ENCODE measurements around the gene NEK9. TPM values are rescaled to one million over a fixed set of nuclear protein-coding genes. Genes with fewer than 3 reads are reported as not detected.

Gene NEK9
- total and polyA plus RNA-seq, 10 of the 15 experiments (the other 5 are each of a cell fraction or from before 2014, with no cell fraction given) = 6.0 to 78.8 (median 44.7) TPM

DNA sequence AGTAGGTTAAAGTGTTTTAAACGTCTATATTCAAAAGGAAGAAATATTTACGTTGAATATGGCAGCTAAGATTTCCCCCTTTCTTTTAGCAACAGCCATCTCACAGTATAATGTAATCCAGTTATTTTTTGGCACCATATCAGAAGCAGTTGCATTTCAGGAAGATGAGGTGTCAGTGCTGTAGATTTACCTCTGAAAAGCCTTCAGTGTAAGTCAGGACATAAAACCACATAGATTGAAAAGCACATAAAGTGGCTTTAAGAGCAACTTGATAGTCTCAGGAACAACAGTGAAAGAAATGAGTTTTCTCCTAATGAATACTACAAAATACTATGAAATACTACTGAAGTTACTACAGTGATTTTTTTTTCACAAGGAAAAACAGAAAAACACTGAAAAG, 82.5 kb downstream of the NEK9 start:
- no peak overlapping the region for H2AFZ ChIP-seq (ENCODE audit: control insufficient read depth, low read depth, low read length)
- ATAC-seq (no peak), FAIRE-seq (no peak), DNase-seq (ENCODE audit: low read depth, low spot score) (no peak)
- SMC1A ChIA-PET (ENCODE audit: uncharacterized antibody, unreplicated experiment) = interaction anchor here (1.0 to 1.9 kb wide), 3 partner anchors 17 to 109 kb away, joined by 3 to 7 read pairs (median 4); no protein-coding TSS in a partner anchor
- intact Hi-C loops (cut with micrococcal nuclease; ENCODE audit: unreplicated experiment) (no loop called here), in situ Hi-C loops (cut with MboI) (no loop called here)
- H3K4me2 ChIP-seq (ENCODE audit: control insufficient read depth, insufficient read depth) = no peak overlapping the region
- CTCF ChIA-PET = interaction anchor here (1.1 to 1.5 kb wide), 3 partner anchors 10 to 139 kb away, joined by 3 to 4 read pairs (median 3); no protein-coding TSS in a partner anchor
- H3K9ac ChIP-seq (ENCODE audit: control insufficient read depth, insufficient read depth, low read length) = no peak overlapping the region
- peaks cover 0 to under 1% of the 10 kb centered on the region in 2 experiments; a peak in 1 of 4 replicates for H3K36me3 ChIP-seq (ENCODE audit: control insufficient read depth in 2 of 2, insufficient read depth in 2 of 2, low read length in 1 of 2)
- 26% methylated on average over 2 of the region's 2 CpGs for WGBS (ENCODE audit: insufficient coverage, insufficient replicate concordance, low lambda C conversion rate, missing lambda C conversion rate)
- no peak overlapping the region for H3K4me3 ChIP-seq
- no TSS peak for BruUV-seq (replicated peaks)
- RAD21 ChIA-PET (ENCODE audit: unreplicated experiment) = interaction anchor here (0.9 to 1.7 kb wide), 3 partner anchors 44 to 82 kb away, joined by 3 read pairs; no protein-coding TSS in a partner anchor
- peaks cover 5% of the 10 kb centered on the region for H3K79me2 ChIP-seq (ENCODE audit: control insufficient read depth, insufficient read depth, low read length)
- no peaks in the 10 kb centered on the region for H3K27me3 ChIP-seq (replicated peaks in 1 of 2; ENCODE audit: control insufficient read depth in 2 of 2, insufficient read depth in 2 of 2, low read length in 1 of 2)
- H3K4me1 ChIP-seq (ENCODE audit: control insufficient read depth, insufficient read depth, low read length) = no peaks in the 10 kb centered on the region
- no peaks in the 10 kb centered on the region for H4K20me1 ChIP-seq (ENCODE audit: control insufficient read depth, insufficient read depth)
- H3K9me3 ChIP-seq (replicated peaks; ENCODE audit: control insufficient read depth, insufficient read depth, low read length) = no peaks in the 10 kb centered on the region
- POLR2A ChIA-PET = interaction anchor here (1.7 kb wide), 1 partner anchor 18 kb away, joined by 11 read pairs; no protein-coding TSS in a partner anchor
- H3K27ac ChIP-seq (ENCODE audit: control insufficient read depth, insufficient read depth) = no peak overlapping the region
- TF ChIP-seq KAT2A (conservative IDR thresholded peaks at IDR 0.05; ENCODE audit: control insufficient read depth, low read depth, low read length) (no peak), CREB1 (IDR thresholded peaks at IDR 0.05; ENCODE audit: low read depth) (no peak), SUZ12 (IDR thresholded peaks at IDR 0.05; ENCODE audit: unreplicated experiment) (no peak), FOS (IDR thresholded peaks at IDR 0.05; ENCODE audit: borderline replicate concordance, extremely low read depth, insufficient read length) (no peak), IRF5 (IDR thresholded peaks at IDR 0.05; ENCODE audit: borderline replicate concordance) (no peak), JUNB (IDR thresholded peaks at IDR 0.05) (no peak), E2F8 (IDR thresholded peaks at IDR 0.05; ENCODE audit: low read depth, partially characterized antibody) (no peak), IKZF2 (IDR thresholded peaks at IDR 0.05) (no peak), HDAC2 (IDR thresholded peaks at IDR 0.05) (no peak), CBX3 (IDR thresholded peaks at IDR 0.05; ENCODE audit: borderline replicate concordance, low read depth) (no peak), CHD4 (IDR thresholded peaks at IDR 0.05) (no peak), RFX5 (IDR thresholded peaks at IDR 0.05; ENCODE audit: low read depth, low read length) (no peak), RUNX3 (IDR thresholded peaks at IDR 0.05; ENCODE audit: low read length) (no peak), KDM1A (IDR thresholded peaks at IDR 0.05; ENCODE audit: borderline replicate concordance) (no peak)
- TF ChIP-seq, protein P1, sequence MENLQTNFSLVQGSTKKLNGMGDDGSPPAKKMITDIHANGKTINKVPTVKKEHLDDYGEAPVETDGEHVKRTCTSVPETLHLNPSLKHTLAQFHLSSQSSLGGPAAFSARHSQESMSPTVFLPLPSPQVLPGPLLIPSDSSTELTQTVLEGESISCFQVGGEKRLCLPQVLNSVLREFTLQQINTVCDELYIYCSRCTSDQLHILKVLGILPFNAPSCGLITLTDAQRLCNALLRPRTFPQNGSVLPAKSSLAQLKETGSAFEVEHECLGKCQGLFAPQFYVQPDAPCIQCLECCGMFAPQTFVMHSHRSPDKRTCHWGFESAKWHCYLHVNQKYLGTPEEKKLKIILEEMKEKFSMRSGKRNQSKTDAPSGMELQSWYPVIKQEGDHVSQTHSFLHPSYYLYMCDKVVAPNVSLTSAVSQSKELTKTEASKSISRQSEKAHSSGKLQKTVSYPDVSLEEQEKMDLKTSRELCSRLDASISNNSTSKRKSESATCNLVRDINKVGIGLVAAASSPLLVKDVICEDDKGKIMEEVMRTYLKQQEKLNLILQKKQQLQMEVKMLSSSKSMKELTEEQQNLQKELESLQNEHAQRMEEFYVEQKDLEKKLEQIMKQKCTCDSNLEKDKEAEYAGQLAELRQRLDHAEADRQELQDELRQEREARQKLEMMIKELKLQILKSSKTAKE (IDR thresholded peaks at IDR 0.05; ENCODE audit: low read depth, poor library complexity, severe bottlenecking) = no peak
- TF ChIP-seq, protein P2, sequence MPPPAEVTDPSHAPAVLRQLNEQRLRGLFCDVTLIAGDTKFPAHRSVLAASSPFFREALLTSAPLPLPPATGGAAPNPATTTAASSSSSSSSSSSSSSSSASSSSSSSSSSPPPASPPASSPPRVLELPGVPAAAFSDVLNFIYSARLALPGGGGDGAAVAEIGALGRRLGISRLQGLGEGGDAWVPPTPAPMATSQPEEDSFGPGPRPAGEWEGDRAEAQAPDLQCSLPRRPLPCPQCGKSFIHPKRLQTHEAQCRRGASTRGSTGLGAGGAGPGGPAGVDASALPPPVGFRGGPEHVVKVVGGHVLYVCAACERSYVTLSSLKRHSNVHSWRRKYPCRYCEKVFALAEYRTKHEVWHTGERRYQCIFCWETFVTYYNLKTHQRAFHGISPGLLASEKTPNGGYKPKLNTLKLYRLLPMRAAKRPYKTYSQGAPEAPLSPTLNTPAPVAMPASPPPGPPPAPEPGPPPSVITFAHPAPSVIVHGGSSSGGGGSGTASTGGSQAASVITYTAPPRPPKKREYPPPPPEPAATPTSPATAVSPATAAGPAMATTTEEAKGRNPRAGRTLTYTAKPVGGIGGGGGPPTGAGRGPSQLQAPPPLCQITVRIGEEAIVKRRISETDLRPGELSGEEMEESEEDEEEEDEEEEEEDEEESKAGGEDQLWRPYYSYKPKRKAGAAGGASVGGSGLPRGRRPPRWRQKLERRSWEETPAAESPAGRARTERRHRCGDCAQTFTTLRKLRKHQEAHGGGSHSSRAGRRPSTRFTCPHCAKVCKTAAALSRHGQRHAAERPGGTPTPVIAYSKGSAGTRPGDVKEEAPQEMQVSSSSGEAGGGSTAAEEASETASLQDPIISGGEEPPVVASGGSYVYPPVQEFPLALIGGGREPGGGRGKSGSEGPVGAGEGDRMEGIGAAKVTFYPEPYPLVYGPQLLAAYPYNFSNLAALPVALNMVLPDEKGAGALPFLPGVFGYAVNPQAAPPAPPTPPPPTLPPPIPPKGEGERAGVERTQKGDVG (CRISPR knock-in tag; IDR thresholded peaks at IDR 0.05) = no peak
